DOHH2 (cell line): ENCODE results near the gene SELENON.

Experiments used
- H3F3A ChIP-seq: fragments of 200-600 bp; sonication (generic), shearing (Covaris generic); 2 replicates; pipeline ENCODE4 v1.6.0; 2016; ENCODE audit warnings: antibody characterized with exemption, mild to moderate bottlenecking; ENCODE audit not compliant: control insufficient read depth, insufficient read depth
- H3K27ac ChIP-seq: fragments of 200-600 bp; sonication (generic); 2 replicates; pipeline ENCODE4 v1.5.1; 2014; ENCODE audit warnings: low read depth, mild to moderate bottlenecking, low read length, moderate library complexity
- H3K27me3 ChIP-seq: fragments of 200-600 bp; sonication (generic); 2 replicates; pipeline ENCODE4 v1.6.1; 2014; ENCODE audit warnings: mild to moderate bottlenecking, low read length, mixed read lengths; ENCODE audit not compliant: control insufficient read depth
- H3K36me3 ChIP-seq: fragments of 200-600 bp; sonication (generic); 2 replicates; pipeline ENCODE4 v1.6.1; 2014; ENCODE audit warnings: mild to moderate bottlenecking, low read length, moderate library complexity, mixed read lengths; ENCODE audit not compliant: control insufficient read depth
- H3K4me1 ChIP-seq: fragments of 200-600 bp; sonication (generic); 2 replicates; pipeline ENCODE4 v1.6.1; 2014; ENCODE audit warnings: mild to moderate bottlenecking, low read length, mixed read lengths; ENCODE audit not compliant: control insufficient read depth
- H3K4me2 ChIP-seq: fragments of 200-600 bp; sonication (generic); 2 replicates; pipeline ENCODE4 v1.6.0; 2014; ENCODE audit warnings: mild to moderate bottlenecking, low read length, moderate library complexity
- H3K4me3 ChIP-seq: fragments of 200-600 bp; sonication (generic); 2 replicates; pipeline ENCODE4 v1.5.1; 2014; ENCODE audit warnings: mild to moderate bottlenecking, low read length, mixed read lengths
- H3K79me2 ChIP-seq: fragments of 200-600 bp; sonication (generic); 2 replicates; pipeline ENCODE4 v1.6.1; 2014; ENCODE audit warnings: mild to moderate bottlenecking, low read length, mixed read lengths; ENCODE audit not compliant: control insufficient read depth
- H3K9me2 ChIP-seq: fragments of 200-600 bp; sonication (generic); replicated peaks from 2 replicates; pipeline ENCODE4 v1.6.1; 2014; ENCODE audit warnings: mild to moderate bottlenecking, low read length, mixed read lengths; ENCODE audit not compliant: control insufficient read depth
- H3K9me3 ChIP-seq: fragments of 200-600 bp; sonication (generic); 2 replicates; pipeline ENCODE4 v1.6.1; 2014; ENCODE audit warnings: antibody characterized with exemption, low read length, mixed read lengths; ENCODE audit not compliant: control insufficient read depth, insufficient read depth
- H4K20me1 ChIP-seq: fragments of 200-600 bp; sonication (generic); 2 replicates; pipeline ENCODE4 v1.6.0; 2014; ENCODE audit warnings: low read depth, mild to moderate bottlenecking, antibody characterized with exemption, low read length, moderate library complexity; ENCODE audit not compliant: control insufficient read depth, insufficient read depth
- CTCF ChIP-seq: fragments of 200-600 bp; sonication (generic); IDR thresholded peaks from one replicate; pipeline ENCODE4 v1.5.1; 2014; ENCODE audit warnings: antibody characterized with exemption, mild to moderate bottlenecking, low read depth, low read length; ENCODE audit not compliant: poor library complexity, severe bottlenecking
- EZH2phosphoT487 ChIP-seq: fragments of 200-600 bp; sonication (generic); IDR thresholded peaks from 2 replicates; pipeline ENCODE4 v1.6.1; 2017; ENCODE audit warnings: borderline replicate concordance, mild to moderate bottlenecking, antibody characterized with exemption, low read length, moderate library complexity, mixed read lengths

Gene SELENON

GRCh38 chr1:25825605-25826004 is 25.6 kb downstream of the SELENON start:
- no peaks in the 10 kb centered on the region for H3K9me3 ChIP-seq
- no peak overlapping the region for H3K27ac ChIP-seq
- peaks cover 40% of the 10 kb centered on the region for H3K36me3 ChIP-seq
- TF ChIP-seq EZH2phosphoT487 (no peak), CTCF (no peak)
- no peak overlapping the region for H3K4me2 ChIP-seq
- no peaks in the 10 kb centered on the region for H3K9me2 ChIP-seq
- H3F3A ChIP-seq: no peaks in the 10 kb centered on the region
- no peaks in the 10 kb centered on the region; the same call in 1 of the 2 replicates for H4K20me1 ChIP-seq
- no peaks in the 10 kb centered on the region for H3K27me3 ChIP-seq
- H3K79me2 ChIP-seq: peaks cover 17% of the 10 kb centered on the region
- peaks cover 14% of the 10 kb centered on the region for H3K4me1 ChIP-seq
- H3K4me3 ChIP-seq: no peak overlapping the region

GRCh38 chr1:25826571-25826970 is 26.6 kb downstream of the SELENON start:
- Histone ChIP-seq H3K27ac (no peak overlapping the region), H3K27me3 (no peaks in the 10 kb centered on the region), H3K4me2 (no peak overlapping the region), H3K36me3 (peaks cover 50% of the 10 kb centered on the region), H4K20me1 (no peaks in the 10 kb centered on the region; the same call in 1 of the 2 replicates), H3K79me2 (peaks cover 7% of the 10 kb centered on the region), H3K4me1 (peaks cover 6% of the 10 kb centered on the region), H3K9me2 (no peaks in the 10 kb centered on the region), H3K4me3 (no peak overlapping the region), H3K9me3 (no peaks in the 10 kb centered on the region), H3F3A (no peaks in the 10 kb centered on the region)
- TF ChIP-seq EZH2phosphoT487: no peak
- TF ChIP-seq CTCF: no peak

GRCh38 chr1:25828491-25828890 is 28.5 kb downstream of the SELENON start:
- H3K9me2 ChIP-seq: no peaks in the 10 kb centered on the region
- no peak overlapping the region for H3K4me2 ChIP-seq
- H4K20me1 ChIP-seq: no peaks in the 10 kb centered on the region; the same call in 1 of the 2 replicates
- H3F3A ChIP-seq: no peaks in the 10 kb centered on the region
- TF ChIP-seq CTCF (no peak), EZH2phosphoT487 (no peak)
- H3K9me3 ChIP-seq: no peaks in the 10 kb centered on the region
- H3K4me1 ChIP-seq: no peaks in the 10 kb centered on the region
- peaks cover 69% of the 10 kb centered on the region for H3K36me3 ChIP-seq
- H3K27ac ChIP-seq: no peak overlapping the region
- H3K79me2 ChIP-seq: peaks cover 6% of the 10 kb centered on the region
- H3K4me3 ChIP-seq: no peak overlapping the region
- no peaks in the 10 kb centered on the region for H3K27me3 ChIP-seq
